GM20000 (cell line): ENCODE results near the gene MPND.

Source experiments
- DNase-seq: peaks from one replicate; pipeline ENCODE4 v3.0.0; 2012; ENCODE audit warnings: low spot score
- CTCF ChIP-seq: IDR thresholded peaks from 2 replicates; pipeline ENCODE4 v1.5.1; 2012; ENCODE audit warnings: mild to moderate bottlenecking, control low read depth; ENCODE audit errors: extremely low read depth, missing control alignments

Gene MPND

GRCh38 chr19:4360081-4360569 lies 16.8 kb downstream of the MPND start:
- DNase-seq: no peak
- TF ChIP-seq CTCF: no peak

GRCh38 chr19:4360641-4361151 lies 17.3 kb downstream of the MPND start:
- DNase-seq: no peak

GRCh38 chr19:4361152-4362046 lies 18.0 kb downstream of the MPND start:
- no peak for TF ChIP-seq CTCF
- no peak for DNase-seq

More at GRCh38 chr19:4360641-4361151, 17.3 kb downstream of the MPND start:
- TF ChIP-seq CTCF: no peak

GRCh38 chr19:4362101-4362828 lies 18.9 kb downstream of the MPND start:
- TF ChIP-seq CTCF: no peak
- no peak for DNase-seq

GRCh38 chr19:4362831-4363545 lies 19.6 kb downstream of the MPND start:
- no peak for TF ChIP-seq CTCF

GRCh38 chr19:4363571-4364304 lies 20.4 kb downstream of the MPND start:
- TF ChIP-seq CTCF: no peak
- no peak for DNase-seq

More at GRCh38 chr19:4362831-4363545, 19.6 kb downstream of the MPND start:
- DNase-seq: no peak
